ENCODE data around the gene BHLHA9.

The BHLHA9 gene

DNA sequence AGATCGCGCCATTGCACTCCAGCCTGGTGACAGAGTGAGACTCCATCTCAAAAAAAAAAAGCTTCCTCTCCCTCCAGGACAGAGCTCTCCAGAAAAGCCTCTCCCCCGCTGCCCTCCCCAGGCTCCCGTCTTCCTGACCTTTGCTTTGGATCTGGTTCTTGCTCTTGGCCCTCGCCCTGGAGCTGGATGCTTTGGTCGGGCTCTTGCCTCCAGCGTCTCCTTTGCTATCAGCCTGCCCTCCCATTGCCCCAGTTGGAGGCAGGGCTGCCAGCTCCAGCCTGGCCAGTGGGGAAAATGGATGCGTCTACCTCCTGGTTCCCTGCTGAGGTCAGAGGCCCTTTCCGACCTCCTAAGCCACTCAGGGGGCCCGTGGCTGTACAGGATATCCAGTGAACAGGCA lies 45.2 kb downstream of the BHLHA9 start:
- H3K27ac ChIP-seq = no peak overlapping the region
- TF ChIP-seq, protein P1, sequence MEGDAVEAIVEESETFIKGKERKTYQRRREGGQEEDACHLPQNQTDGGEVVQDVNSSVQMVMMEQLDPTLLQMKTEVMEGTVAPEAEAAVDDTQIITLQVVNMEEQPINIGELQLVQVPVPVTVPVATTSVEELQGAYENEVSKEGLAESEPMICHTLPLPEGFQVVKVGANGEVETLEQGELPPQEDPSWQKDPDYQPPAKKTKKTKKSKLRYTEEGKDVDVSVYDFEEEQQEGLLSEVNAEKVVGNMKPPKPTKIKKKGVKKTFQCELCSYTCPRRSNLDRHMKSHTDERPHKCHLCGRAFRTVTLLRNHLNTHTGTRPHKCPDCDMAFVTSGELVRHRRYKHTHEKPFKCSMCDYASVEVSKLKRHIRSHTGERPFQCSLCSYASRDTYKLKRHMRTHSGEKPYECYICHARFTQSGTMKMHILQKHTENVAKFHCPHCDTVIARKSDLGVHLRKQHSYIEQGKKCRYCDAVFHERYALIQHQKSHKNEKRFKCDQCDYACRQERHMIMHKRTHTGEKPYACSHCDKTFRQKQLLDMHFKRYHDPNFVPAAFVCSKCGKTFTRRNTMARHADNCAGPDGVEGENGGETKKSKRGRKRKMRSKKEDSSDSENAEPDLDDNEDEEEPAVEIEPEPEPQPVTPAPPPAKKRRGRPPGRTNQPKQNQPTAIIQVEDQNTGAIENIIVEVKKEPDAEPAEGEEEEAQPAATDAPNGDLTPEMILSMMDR (conservative IDR thresholded peaks at IDR 0.05) = no peak
- TF ChIP-seq ZFX (IDR thresholded peaks at IDR 0.05) = no peak

DNA sequence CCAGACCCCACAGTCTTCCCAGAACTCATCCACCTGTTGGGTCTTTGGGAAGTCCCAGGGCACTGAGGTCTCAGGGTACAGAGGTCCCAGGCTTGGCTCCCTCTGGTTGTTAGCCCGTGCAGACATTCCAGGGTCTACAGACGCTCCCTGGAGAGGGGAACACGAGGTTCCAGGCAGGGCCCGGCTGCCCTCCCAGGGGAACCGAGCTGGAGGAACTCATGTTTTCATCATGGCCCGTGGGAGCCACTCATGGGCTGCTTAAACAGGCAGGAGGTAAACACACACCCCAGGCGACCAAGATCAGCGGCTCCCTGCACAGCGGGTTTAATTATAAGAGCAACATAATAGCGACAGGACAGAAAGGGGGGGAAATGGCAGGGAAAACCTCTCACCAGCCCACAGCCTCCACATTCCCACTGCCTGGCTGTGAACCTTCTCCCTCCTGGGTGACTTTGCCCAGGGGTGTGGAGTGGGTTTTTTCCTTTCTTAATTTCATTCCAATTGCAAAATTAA lies 45.7 kb downstream of the BHLHA9 start:
- no peak for TF ChIP-seq ZFX (IDR thresholded peaks at IDR 0.05)
- TF ChIP-seq, protein P1 (conservative IDR thresholded peaks at IDR 0.05) = no peak
- no peak overlapping the region for H3K27ac ChIP-seq

Measured in C4-2B (cell line).